Measurements from ENCODE around the gene MYOCD.

MYOCD gene

DNA sequence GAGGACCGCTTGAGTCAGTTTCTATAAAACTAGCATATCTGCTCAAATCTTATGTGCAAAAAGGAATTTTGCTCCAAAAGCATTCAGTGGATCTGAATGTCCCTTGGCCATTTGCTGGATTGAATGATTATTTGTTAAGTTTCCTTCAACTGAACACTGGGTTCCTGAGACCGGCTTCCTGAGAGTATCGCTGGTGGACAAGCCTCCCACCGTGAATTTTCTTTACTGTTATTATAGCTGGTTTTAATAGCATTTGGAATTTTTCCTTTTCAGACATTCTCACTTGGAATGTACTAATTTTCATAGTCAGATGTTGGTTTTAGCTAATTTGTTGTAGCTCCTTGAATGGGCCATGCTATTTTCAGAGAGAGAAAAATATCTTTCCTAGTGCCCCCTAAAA lies 9.8 kb upstream of the MYOCD start (continued):
- TF ChIP-seq ZBTB49 (tag by site-specific recombination; IDR thresholded peaks at IDR 0.05; ENCODE audit: low read depth) (no peak), ZNF366 (tag by site-specific recombination; conservative IDR thresholded peaks at IDR 0.05) (no peak), ZNF776 (tag by site-specific recombination; IDR thresholded peaks at IDR 0.05; ENCODE audit: borderline replicate concordance) (no peak), ZNF423 (tag by site-specific recombination; IDR thresholded peaks at IDR 0.05) (no peak), KLF7 (tag by site-specific recombination; IDR thresholded peaks at IDR 0.05; ENCODE audit: borderline replicate concordance) (no peak), ZNF221 (tag by site-specific recombination; IDR thresholded peaks at IDR 0.05; ENCODE audit: borderline replicate concordance) (no peak), YY2 (tag by site-specific recombination; IDR thresholded peaks at IDR 0.05) (no peak), ZNF239 (tag by site-specific recombination; IDR thresholded peaks at IDR 0.05) (no peak), ZNF660 (tag by site-specific recombination; IDR thresholded peaks at IDR 0.05) (no peak), ZNF600 (tag by site-specific recombination; IDR thresholded peaks at IDR 0.05) (no peak), ZNF785 (tag by site-specific recombination; IDR thresholded peaks at IDR 0.05) (no peak), AEBP2 (tag by site-specific recombination; IDR thresholded peaks at IDR 0.05; ENCODE audit: borderline replicate concordance) (no peak), ZFP3 (tag by site-specific recombination; IDR thresholded peaks at IDR 0.05; ENCODE audit: low read depth) (no peak), ZXDB (tag by site-specific recombination; IDR thresholded peaks at IDR 0.05) (no peak)
- TF ChIP-seq, protein P1, sequence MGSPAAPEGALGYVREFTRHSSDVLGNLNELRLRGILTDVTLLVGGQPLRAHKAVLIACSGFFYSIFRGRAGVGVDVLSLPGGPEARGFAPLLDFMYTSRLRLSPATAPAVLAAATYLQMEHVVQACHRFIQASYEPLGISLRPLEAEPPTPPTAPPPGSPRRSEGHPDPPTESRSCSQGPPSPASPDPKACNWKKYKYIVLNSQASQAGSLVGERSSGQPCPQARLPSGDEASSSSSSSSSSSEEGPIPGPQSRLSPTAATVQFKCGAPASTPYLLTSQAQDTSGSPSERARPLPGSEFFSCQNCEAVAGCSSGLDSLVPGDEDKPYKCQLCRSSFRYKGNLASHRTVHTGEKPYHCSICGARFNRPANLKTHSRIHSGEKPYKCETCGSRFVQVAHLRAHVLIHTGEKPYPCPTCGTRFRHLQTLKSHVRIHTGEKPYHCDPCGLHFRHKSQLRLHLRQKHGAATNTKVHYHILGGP (tag by site-specific recombination; IDR thresholded peaks at IDR 0.05), result no peak

DNA sequence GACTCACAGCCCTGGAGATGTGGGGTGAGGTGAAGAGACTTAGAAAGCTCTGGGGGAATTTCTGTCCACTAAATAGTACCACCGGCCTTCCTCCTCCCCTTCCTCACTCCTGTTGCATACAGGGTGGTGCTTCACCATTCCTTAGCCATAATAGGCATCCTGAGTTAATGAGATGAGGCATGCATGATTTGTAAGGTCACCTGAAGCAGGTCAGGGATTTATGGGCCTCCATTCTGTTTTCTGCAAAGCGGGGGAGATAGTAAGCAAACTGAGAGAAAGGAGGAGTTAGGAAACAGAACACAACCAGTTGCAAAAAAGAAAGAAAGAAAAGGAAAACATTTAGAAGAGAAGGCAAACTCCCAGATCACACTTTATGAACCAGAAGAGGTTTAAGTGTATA lies 9.3 kb upstream of the MYOCD start:
- H3K9me3 ChIP-seq (ENCODE audit: control insufficient read depth, insufficient read depth, low read depth, low read length), result no peaks in the 10 kb centered on the region
- ChIA-PET CTCF (interaction anchor here (0.6 to 1.7 kb wide), 5 partner anchors 8 to 346 kb away, joined by 3 to 5 read pairs (median 3); no protein-coding TSS in a partner anchor), POLR2A (no interaction called here)
- no peak overlapping the region for H3K27ac ChIP-seq (ENCODE audit: extremely low read depth, low read depth, low read length)
- no peak for TF ChIP-seq ZBTB49 (tag by site-specific recombination; IDR thresholded peaks at IDR 0.05; ENCODE audit: low read depth)
- no peak for TF ChIP-seq ATF2 (tag by site-specific recombination; IDR thresholded peaks at IDR 0.05; ENCODE audit: low read depth)
- no peak for TF ChIP-seq ZNF133 (tag by site-specific recombination; IDR thresholded peaks at IDR 0.05)
- TF ChIP-seq FEZF1 (tag by site-specific recombination; IDR thresholded peaks at IDR 0.05), result no peak
- no peak for TF ChIP-seq ZNF433 (tag by site-specific recombination; IDR thresholded peaks at IDR 0.05; ENCODE audit: low read depth)
- TF ChIP-seq ELK4 (IDR thresholded peaks at IDR 0.05; ENCODE audit: borderline replicate concordance, low read depth, low read length), result no peak
- H3K36me3 ChIP-seq (ENCODE audit: control insufficient read depth in 2 of 2, insufficient read depth in 1 of 2, low read length in 2 of 2), result no peaks in the 10 kb centered on the region
- H3K4me3 ChIP-seq (ENCODE audit: low read depth, low read length), result no peak overlapping the region
- no peaks in the 10 kb centered on the region for H3K4me1 ChIP-seq (ENCODE audit: control insufficient read depth, insufficient read depth, low read length)
